Ascending aorta (tissue), 2 donors: ENCODE results near the gene CAPN15. TPM values are rescaled to one million over a fixed set of nuclear protein-coding genes. Genes with fewer than 3 reads are reported as not detected.
"Not testable (repeated sequence)": the region's sequence is repeated elsewhere in the genome, so short reads cannot be mapped to it uniquely, and the experiment has no call there.

ENCODE experiments used
- DNase-seq, 2 donors: peaks; one replicate each; pipeline ENCODE4 v3.0.0-alpha.2; 2019; ENCODE audit warnings: low spot score in 2 of 2
- H3K27ac ChIP-seq, 2 donors: fragments of 200-600 bp; sonication (generic); one replicate each; pipeline ENCODE4 v1.5.1; 2016 to 2017; ENCODE audit warnings: mild to moderate bottlenecking in 1 of 2
- H3K27me3 ChIP-seq: fragments of 200-600 bp; sonication (generic); one replicate; pipeline ENCODE4 v1.5.1; 2017
- H3K36me3 ChIP-seq, 2 donors: fragments of 200-600 bp; sonication (generic); one replicate each; pipeline ENCODE4 v1.5.1; 2016
- H3K4me1 ChIP-seq, 2 donors: fragments of 200-600 bp; sonication (generic); one replicate each; pipeline ENCODE4 v1.5.1; 2016 to 2017; ENCODE audit warnings: mild to moderate bottlenecking in 1 of 2
- H3K4me3 ChIP-seq, 2 donors: fragments of 200-600 bp; sonication (generic); one replicate each; pipeline ENCODE4 v1.5.1; 2016 to 2017; ENCODE audit warnings: mild to moderate bottlenecking in 1 of 2
- H3K9me3 ChIP-seq, 2 donors: fragments of 200-600 bp; sonication (generic); one replicate each; pipeline ENCODE4 v1.5.1; 2016
- intact Hi-C: fragments of 100-400 bp; cut with DNase I; formaldehyde crosslinking; loops from one replicate; pipeline ENCODE4 v1.15.1; 2023
- total RNA-seq: library from RNA; depleted of rRNA; stranded (reverse); fragments of >200 nt; gene quantifications from one replicate; pipeline ENCODE4 v1.1.0, GENCODE V29; 2016
- TF ChIP-seq, protein P1 (sequence below), 3 experiments: fragments of 200-600 bp in 2 of 3; fragments of 450-650 bp in 1 of 3; sonication (generic) in 2 of 3; IDR thresholded peaks; one replicate each; pipeline ENCODE4 v1.5.1; 2016 to 2019; ENCODE audit warnings: antibody characterized with exemption in 3 of 3, mild to moderate bottlenecking in 1 of 3, moderate library complexity in 1 of 3

Gene CAPN15
- total RNA-seq, 1 donor from 2014 or later = 249 TPM

DNA sequence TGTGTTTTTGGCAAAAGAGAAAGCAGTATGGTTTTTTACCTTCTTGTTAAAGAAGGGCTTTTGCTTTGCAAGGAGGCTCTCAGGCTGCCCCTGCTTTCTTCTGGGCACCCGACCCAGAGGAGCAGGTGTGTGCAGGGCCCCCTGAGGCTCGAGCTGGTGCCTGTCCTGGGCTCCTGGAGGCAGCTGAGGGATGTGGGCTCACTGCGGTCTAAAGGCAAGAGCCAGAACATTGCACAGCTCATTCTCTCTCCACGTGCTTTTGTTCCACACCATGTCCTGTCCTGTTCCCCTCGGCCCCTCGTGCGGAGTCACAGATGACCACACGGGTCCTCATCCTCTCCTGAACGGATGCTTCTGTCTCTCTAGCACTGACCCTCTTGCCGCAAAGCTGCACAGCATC, 36.7 kb upstream of the CAPN15 start:
- no peak overlapping the region for H3K4me3 ChIP-seq
- intact Hi-C loops = no loop called here
- no peak for DNase-seq
- no peaks in the 10 kb centered on the region for H3K27me3 ChIP-seq
- H3K36me3 ChIP-seq = peaks cover 25 to 39% of the 10 kb centered on the region in 2 donors
- no peaks in the 10 kb centered on the region for H3K9me3 ChIP-seq
- TF ChIP-seq, protein P1, sequence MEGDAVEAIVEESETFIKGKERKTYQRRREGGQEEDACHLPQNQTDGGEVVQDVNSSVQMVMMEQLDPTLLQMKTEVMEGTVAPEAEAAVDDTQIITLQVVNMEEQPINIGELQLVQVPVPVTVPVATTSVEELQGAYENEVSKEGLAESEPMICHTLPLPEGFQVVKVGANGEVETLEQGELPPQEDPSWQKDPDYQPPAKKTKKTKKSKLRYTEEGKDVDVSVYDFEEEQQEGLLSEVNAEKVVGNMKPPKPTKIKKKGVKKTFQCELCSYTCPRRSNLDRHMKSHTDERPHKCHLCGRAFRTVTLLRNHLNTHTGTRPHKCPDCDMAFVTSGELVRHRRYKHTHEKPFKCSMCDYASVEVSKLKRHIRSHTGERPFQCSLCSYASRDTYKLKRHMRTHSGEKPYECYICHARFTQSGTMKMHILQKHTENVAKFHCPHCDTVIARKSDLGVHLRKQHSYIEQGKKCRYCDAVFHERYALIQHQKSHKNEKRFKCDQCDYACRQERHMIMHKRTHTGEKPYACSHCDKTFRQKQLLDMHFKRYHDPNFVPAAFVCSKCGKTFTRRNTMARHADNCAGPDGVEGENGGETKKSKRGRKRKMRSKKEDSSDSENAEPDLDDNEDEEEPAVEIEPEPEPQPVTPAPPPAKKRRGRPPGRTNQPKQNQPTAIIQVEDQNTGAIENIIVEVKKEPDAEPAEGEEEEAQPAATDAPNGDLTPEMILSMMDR (IDR thresholded peaks at IDR 0.05) = no peak
- no peak overlapping the region for H3K27ac ChIP-seq
- no peaks in the 10 kb centered on the region for H3K4me1 ChIP-seq

DNA sequence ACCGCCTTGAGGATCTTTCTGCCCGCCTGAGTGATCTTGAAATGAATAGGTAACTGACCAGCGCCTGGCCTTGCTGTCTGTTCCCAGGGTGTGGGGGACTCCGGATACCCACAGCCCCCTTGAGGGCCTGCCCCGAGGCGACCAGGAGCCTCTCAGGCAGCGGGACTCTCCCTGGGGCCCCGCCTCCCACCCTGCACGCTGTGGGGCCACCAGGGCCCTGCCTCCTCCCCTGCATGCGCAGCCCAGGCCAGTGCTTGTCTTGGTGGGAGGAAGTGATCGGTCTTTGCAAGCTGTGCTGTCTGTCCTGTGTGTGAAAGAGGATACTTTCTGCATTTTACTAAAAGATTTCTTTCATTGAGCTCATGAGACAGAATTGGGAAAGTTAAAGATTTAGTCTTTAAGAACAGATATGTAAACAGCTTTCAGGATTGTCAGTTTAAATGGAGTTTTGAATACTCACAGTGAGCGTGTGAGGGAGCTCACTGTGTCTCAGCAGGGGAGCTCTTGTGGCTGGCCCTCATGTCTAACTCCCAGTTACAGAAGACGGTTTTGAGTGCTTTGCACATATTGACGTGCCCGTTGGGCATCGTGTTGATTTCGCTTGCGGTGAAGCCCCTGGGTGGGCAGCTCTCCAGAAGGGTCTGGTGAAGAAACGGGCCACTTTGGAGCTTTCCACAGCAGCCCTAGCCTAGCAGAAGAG, 36.1 kb upstream of the CAPN15 start:
- intact Hi-C loops = no loop called here
- Histone ChIP-seq H3K36me3 (peaks cover 25 to 39% of the 10 kb centered on the region in 2 donors), H3K27me3 (no peaks in the 10 kb centered on the region), H3K9me3 (no peaks in the 10 kb centered on the region), H3K27ac (no peak overlapping the region), H3K4me3 (no peak overlapping the region), H3K4me1 (no peaks in the 10 kb centered on the region)
- TF ChIP-seq, protein P1 (IDR thresholded peaks at IDR 0.05) = no peak
- DNase-seq = no peak

DNA sequence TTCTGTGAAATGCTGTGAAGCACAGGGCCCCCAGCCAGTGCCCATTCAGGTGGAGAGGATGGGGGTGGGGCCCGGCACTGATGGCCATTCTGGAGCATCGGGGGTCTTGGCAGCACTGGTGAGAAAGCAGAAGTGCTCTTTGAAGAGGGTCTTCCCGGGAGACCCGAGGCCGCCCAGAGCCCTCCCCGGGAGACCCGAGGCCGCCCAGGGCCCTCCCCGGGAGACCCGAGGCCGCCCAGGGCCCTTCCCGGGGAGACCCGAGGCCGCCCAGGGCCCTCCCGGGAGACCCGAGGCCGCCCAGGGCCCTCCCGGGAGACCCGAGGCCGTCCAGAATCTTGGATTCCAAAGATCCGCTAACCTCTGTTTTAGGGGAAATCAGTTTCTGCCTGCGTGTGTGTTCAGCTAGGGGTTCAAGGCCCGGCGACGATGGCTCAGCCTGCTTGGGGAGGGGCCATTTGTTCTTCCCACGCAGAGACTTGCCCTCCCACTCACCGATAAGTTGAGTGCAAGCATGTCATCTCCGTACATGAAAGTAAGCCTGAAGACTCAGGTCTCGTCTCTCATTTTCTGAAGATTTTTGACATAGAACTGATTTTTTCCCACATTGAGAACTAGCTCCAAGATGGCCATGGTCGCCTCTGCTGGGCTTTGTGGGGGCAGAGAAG, 35.2 kb upstream of the CAPN15 start:
- H3K4me3 ChIP-seq = no peak overlapping the region
- H3K9me3 ChIP-seq = no peaks in the 10 kb centered on the region
- TF ChIP-seq, protein P1 (IDR thresholded peaks at IDR 0.05) = no peak
- no peak for DNase-seq
- no peaks in the 10 kb centered on the region for H3K4me1 ChIP-seq
- intact Hi-C loops = no loop called here
- no peaks in the 10 kb centered on the region for H3K27me3 ChIP-seq
- peaks cover 25 to 41% of the 10 kb centered on the region in 2 donors for H3K36me3 ChIP-seq
- H3K27ac ChIP-seq = no peak overlapping the region

DNA sequence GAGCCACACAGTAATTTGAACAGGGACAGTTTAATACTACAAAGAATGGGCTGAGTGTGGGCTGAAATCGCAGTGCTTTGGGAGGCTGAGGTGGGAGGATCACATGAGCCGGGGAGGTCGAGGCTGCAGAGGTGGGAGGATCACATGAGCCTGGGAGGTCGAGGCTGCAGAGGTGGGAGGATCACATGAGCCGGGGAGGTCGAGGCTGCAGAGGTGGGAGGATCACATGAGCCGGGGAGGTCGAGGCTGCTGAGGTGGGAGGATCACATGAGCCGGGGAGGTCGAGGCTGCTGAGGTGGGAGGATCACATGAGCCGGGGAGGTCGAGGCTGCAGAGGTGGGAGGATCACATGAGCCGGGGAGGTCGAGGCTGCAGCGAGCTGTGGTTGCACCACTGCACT, 32.8 kb upstream of the CAPN15 start:
- intact Hi-C loops, H3K4me3 ChIP-seq, H3K9me3 ChIP-seq, H3K27me3 ChIP-seq, H3K27ac ChIP-seq, H3K4me1 ChIP-seq: not testable (repeated sequence)
- DNase-seq = peak in 1 of 2 donors; percentile 69
- peaks cover 17 to 36% of the 10 kb centered on the region in 2 donors for H3K36me3 ChIP-seq

DNA sequence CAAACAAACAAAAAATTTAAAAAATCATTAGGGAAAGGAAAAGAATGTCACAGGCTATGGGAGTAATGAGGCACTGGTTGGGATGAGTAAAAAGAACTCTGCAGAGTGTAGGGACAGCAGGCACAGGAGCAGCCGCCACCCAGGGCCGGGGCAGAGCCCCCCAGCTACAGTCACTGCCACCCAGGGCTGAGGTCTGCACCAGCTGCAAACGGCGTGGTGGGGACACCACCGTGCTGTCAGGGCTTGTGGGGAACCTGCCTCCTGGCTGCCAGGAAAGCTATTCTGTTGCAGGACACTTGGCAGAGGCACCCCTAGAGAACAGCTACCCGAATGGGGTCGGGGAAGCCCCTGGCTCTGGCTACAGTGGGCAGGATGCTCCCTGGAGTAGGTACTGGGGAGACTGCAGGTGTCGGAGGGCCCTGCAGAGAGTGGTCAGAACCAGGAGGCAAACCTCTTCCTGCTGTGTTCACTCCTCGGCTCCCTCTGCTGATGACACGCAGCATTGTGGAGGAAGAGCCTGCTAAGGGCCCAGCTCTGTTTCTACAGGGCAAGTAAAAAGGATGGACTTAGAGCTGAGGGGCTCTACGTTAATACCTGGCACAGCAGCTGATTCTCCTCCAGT, 32.3 kb upstream of the CAPN15 start:
- intact Hi-C loops = no loop called here
- Histone ChIP-seq H3K4me3 (no peak overlapping the region), H3K27me3 (no peaks in the 10 kb centered on the region), H3K36me3 (peaks cover 13 to 30% of the 10 kb centered on the region in 2 donors), H3K9me3 (no peaks in the 10 kb centered on the region), H3K4me1 (no peaks in the 10 kb centered on the region), H3K27ac (no peak overlapping the region)
- DNase-seq = no peak
- TF ChIP-seq, protein P1 (IDR thresholded peaks at IDR 0.05) = no peak
